22Rv1 (cell line): Measurements from ENCODE around the gene AP4E1.

Experiments used
- CTCF ChIP-seq: fragments of 450-650 bp; IDR thresholded peaks from 2 replicates; pipeline ENCODE4 v1.5.1; 2017; ENCODE audit warnings: mild to moderate bottlenecking
- ZFX ChIP-seq: fragments of 450-650 bp; IDR thresholded peaks from 2 replicates; pipeline ENCODE4 v1.6.1; 2017; ENCODE audit warnings: antibody characterized with exemption, borderline replicate concordance

DNA sequence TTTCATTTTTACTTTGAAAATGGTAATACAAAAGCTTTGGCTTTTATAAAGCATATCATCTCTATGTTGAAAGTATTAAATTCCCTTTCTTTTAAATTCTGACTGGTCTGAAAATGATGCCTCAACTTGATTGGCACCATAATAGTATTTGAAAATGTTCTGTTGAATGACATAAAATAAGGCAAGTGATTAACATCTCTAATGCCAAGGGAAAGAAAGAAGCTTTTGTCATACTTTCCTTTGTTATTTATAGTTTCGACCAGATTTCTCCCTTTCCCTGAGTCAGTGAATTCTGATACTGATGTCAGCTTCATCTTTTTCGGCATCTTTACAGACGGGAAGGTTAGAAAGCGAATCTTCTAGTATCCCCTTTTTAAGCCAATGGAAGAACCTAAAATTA, 3.4 kb upstream of the AP4E1 start:
- TF ChIP-seq CTCF (no peak), ZFX (no peak)
